Muscle of leg (tissue), 11 donors: ENCODE results near the gene ADAM21. TPM values are rescaled to one million over a fixed set of nuclear protein-coding genes. Genes with fewer than 3 reads are reported as not detected.
"Not testable (repeated sequence)": the region's sequence is repeated elsewhere in the genome, so short reads cannot be mapped to it uniquely, and the experiment has no call there.

Experiments used
- DNase-seq: peaks from one replicate; pipeline ENCODE4 v3.0.0; 2013
- H3K27ac ChIP-seq: one replicate; pipeline ENCODE4 v1.5.1; 2013; ENCODE audit warnings: mild to moderate bottlenecking, low read length, control low read depth
- H3K27me3 ChIP-seq: one replicate; pipeline ENCODE4 v1.6.1; 2013; ENCODE audit warnings: low read length; ENCODE audit not compliant: control insufficient read depth, insufficient read depth
- H3K36me3 ChIP-seq: one replicate; pipeline ENCODE4 v1.6.1; 2013; ENCODE audit warnings: low read length; ENCODE audit not compliant: control insufficient read depth, insufficient read depth
- H3K4me1 ChIP-seq: one replicate; pipeline ENCODE4 v1.6.1; 2013; ENCODE audit warnings: low read length; ENCODE audit not compliant: control insufficient read depth, insufficient read depth
- H3K4me3 ChIP-seq: one replicate; pipeline ENCODE4 v1.5.1; 2013; ENCODE audit warnings: low read length, control low read depth
- H3K9me3 ChIP-seq: replicated peaks from 2 replicates; pipeline ENCODE4 v1.6.1; 2013; ENCODE audit warnings: low read depth, low read length; ENCODE audit not compliant: control insufficient read depth
- WGBS: methylation state at CpG from one replicate; pipeline ENCODE4 v1.1.5; 2013; ENCODE audit warnings: missing lambda C conversion rate; ENCODE audit not compliant: insufficient coverage; 5-methylcytosine and 5-hydroxymethylcytosine counted together
- polyA plus RNA-seq, 8 donors: library from polyadenylated mRNA; unstranded; fragments of 120-200 nt; gene quantifications; one replicate each; pipeline versions ENCODE4 v1.2.1 to v1.2.3, GENCODE V29; 2013; ENCODE audit warnings: inconsistent platforms in 1 of 8, low replicate concordance in 1 of 8; ENCODE audit not compliant: insufficient read length in 8 of 8, insufficient read depth in 1 of 8
- total RNA-seq: library from RNA; stranded (reverse); fragments of 120-200 nt; gene quantifications from one replicate; pipeline ENCODE4 v1.2.4, GENCODE V29; 2013

ADAM21 gene
- total and polyA plus RNA-seq, 9 donors: 0.06 to 0.50 (median 0.26) TPM

DNA sequence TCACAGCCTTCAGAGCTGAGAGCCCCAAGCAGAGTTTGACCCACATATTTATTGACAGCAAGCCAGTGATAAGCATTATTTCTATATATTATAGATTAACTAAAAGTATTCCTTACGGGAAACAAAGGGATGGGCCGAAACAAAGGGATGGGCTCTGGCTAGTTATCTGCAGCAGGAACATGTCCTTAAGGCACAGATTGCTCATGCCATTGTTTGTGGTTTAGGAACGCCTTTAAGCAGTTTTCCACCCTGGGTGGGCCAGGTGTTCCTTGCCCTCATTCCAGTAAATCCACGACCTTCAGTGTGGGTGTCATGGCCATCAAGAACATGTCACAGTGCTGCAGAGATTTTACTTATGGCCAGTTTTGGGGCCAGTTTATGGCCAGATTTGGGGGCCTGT lies 25.4 kb upstream of the ADAM21 start:
- not testable (repeated sequence) for H3K27me3 ChIP-seq, H3K27ac ChIP-seq, H3K4me3 ChIP-seq, H3K4me1 ChIP-seq, DNase-seq, H3K9me3 ChIP-seq, H3K36me3 ChIP-seq
- WGBS: 86% methylated on average over 1 of the region's 4 CpGs

DNA sequence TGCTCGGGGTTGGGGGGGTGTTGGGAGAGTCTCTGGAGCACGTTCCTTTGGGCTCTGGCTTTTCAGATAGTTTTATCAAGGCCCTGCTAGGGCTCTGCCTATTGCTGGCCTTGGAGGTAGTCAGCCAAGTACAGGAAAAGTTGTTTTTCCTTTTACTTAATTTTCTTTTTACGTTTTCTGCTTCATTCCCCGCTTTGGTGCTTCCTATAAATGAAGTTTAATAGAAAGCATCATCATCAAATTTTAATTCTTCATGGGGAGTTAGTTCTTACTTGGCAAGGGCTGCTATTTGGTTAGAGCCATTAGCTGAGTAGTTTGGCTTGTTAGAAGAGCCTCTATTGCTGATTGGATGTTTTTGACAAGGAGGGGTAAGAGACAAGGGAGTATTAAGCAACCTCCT lies 15.1 kb upstream of the ADAM21 start:
- Histone ChIP-seq H3K4me1 (no peaks in the 10 kb centered on the region), H3K27me3 (no peaks in the 10 kb centered on the region), H3K9me3 (peaks cover 13% of the 10 kb centered on the region), H3K36me3 (no peaks in the 10 kb centered on the region), H3K27ac (no peak overlapping the region), H3K4me3 (no peak overlapping the region)
- DNase-seq: no peak
- 83% methylated on average over 1 of the region's 4 CpGs for WGBS

DNA sequence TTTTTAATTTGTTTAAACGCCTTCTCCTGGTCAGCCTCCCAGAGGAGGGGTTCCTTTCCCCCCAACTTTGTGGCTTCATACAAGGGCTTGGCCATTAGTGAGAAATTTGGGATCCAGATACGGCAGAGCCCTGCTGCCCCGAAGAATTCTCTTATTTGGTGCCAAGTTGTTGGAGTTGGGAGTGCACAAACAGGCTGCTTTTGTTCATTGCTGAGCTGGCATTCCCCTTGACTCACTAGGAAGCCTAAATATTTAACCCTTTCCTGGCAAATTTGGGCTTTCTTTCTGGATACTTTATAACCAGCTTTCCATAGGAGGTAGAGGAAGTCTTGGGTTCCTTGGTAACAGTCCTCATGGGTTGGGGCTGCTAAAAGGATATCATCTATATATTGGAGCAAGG lies 10.3 kb upstream of the ADAM21 start:
- no peak for DNase-seq
- H3K27ac ChIP-seq: no peak overlapping the region

DNA sequence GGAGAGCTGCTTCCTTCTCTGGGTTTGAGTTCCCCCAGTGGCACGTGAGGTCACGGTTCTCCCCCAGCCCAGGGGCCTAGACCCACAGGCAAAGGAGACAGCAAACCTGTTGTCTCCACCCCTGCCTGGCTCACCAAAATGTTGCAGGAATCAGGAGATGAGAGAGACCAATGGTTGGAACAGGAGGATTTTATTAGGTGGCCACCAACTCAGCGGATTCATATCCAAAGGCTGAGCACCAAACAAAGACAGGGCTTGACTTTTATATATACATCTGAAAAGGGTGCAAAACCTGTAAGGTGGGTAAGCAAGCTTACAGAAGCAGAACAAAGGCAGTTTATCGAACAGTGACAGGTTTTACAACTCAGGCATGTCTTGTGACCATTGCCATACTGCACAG lies 9.2 kb upstream of the ADAM21 start:
- no peak overlapping the region for H3K27ac ChIP-seq
- H3K4me1 ChIP-seq: no peaks in the 10 kb centered on the region
- H3K27me3 ChIP-seq: no peaks in the 10 kb centered on the region
- H3K9me3 ChIP-seq: peaks cover 20% of the 10 kb centered on the region
- H3K36me3 ChIP-seq: no peaks in the 10 kb centered on the region
- 100% methylated on average over 1 of the region's 4 CpGs for WGBS
- no peak for DNase-seq
- no peak overlapping the region for H3K4me3 ChIP-seq

More for the DNA sequence above, 10.3 kb upstream of the ADAM21 start:
- no CpG with 5 or more reads among the region's 3 CpGs for WGBS
- no peaks in the 10 kb centered on the region for H3K36me3 ChIP-seq
- H3K27me3 ChIP-seq: no peaks in the 10 kb centered on the region
- H3K4me3 ChIP-seq: no peak overlapping the region
- no peaks in the 10 kb centered on the region for H3K4me1 ChIP-seq
- peaks cover 27% of the 10 kb centered on the region for H3K9me3 ChIP-seq

DNA sequence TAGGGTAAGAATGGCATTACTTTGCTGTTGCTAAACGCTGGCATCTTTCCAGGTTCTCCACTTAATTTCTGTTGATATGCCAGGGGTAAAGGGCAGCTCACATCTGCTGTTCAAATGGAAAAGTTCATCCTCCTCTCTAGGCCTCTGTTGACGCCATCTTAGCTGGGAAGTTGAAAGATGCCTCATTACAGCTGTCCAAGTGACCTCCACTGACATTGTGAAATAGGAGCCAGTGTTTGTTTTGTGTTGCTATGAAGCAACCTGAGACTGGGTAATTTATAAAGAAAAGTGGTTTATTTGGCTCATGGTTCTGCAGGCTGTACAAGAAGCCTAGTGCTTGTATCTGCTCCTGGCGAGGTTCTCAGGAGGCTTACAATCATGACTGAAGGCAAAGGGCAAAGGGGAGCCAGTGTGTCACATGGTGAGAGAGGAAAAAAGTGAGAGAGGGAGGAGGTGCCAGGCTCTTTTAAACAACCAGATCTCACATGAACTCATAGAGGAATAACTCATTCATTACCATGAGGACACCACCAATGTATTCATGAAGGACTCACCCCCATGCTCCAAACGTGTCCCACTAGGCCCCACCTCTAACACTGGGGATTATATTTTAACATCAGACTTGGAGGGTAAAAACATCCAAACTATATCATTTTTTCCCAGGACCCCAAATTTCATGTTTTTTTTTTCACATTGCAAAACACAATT lies 3.2 kb upstream of the ADAM21 start:
- H3K36me3 ChIP-seq: no peaks in the 10 kb centered on the region
- H3K4me1 ChIP-seq: no peaks in the 10 kb centered on the region
- no peaks in the 10 kb centered on the region for H3K27me3 ChIP-seq
- no peak overlapping the region for H3K27ac ChIP-seq
- DNase-seq: peak; percentile 12
- peaks cover 8% of the 10 kb centered on the region for H3K9me3 ChIP-seq
- WGBS: 50% methylated on average over 2 of the region's 4 CpGs
- H3K4me3 ChIP-seq: no peak overlapping the region

DNA sequence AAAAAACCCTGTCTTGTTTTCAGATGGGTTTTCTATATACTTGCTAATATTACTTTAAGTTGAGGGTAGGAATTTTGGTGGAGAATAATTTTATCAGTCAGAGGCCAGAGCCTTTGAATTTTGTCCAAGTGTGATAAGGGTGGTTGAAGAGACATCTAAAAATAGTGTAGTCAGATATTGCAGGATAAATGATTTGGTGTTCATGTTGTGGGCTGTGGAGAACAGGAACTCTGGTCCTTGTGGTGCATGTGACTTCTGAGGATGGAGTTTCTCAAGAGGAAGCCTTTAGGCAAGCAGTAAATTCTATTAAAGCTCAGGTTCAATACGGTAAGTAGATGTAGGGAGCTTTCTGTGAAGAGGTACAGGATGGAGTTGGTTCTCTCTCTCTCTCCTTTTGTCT lies 2.8 kb downstream of the ADAM21 start:
- WGBS: no CpG with 5 or more reads among the region's 1 CpG
- Histone ChIP-seq H3K4me3 (no peak overlapping the region), H3K4me1 (no peaks in the 10 kb centered on the region), H3K36me3 (no peaks in the 10 kb centered on the region), H3K9me3 (no peaks in the 10 kb centered on the region), H3K27me3 (no peaks in the 10 kb centered on the region), H3K27ac (no peak overlapping the region)
- DNase-seq: no peak

DNA sequence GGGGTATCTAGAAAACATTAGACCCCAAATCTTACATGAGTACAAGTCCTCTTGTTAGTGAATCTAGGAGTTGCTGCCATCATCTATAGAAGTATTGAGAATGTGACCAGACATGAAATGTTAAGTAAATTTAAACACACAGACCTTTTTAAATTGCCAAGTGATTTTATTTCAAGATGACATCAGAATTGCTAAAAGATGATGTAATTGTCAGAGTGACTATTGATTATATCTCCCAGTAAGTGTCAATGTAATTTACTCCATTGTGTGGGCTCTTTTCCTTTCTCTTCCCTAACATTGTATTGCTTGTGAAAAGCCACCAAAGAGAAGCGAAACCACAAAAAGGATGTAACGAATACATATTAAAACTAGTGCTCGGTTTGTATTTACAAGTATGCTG lies 16.8 kb downstream of the ADAM21 start:
- H3K27ac ChIP-seq: no peak overlapping the region
- H3K27me3 ChIP-seq: no peaks in the 10 kb centered on the region
- H3K36me3 ChIP-seq: no peaks in the 10 kb centered on the region
- WGBS: 80% methylated on average over 1 of the region's 3 CpGs
- no peaks in the 10 kb centered on the region for H3K4me1 ChIP-seq
- no peak for DNase-seq
- no peaks in the 10 kb centered on the region for H3K9me3 ChIP-seq
- H3K4me3 ChIP-seq: no peak overlapping the region

DNA sequence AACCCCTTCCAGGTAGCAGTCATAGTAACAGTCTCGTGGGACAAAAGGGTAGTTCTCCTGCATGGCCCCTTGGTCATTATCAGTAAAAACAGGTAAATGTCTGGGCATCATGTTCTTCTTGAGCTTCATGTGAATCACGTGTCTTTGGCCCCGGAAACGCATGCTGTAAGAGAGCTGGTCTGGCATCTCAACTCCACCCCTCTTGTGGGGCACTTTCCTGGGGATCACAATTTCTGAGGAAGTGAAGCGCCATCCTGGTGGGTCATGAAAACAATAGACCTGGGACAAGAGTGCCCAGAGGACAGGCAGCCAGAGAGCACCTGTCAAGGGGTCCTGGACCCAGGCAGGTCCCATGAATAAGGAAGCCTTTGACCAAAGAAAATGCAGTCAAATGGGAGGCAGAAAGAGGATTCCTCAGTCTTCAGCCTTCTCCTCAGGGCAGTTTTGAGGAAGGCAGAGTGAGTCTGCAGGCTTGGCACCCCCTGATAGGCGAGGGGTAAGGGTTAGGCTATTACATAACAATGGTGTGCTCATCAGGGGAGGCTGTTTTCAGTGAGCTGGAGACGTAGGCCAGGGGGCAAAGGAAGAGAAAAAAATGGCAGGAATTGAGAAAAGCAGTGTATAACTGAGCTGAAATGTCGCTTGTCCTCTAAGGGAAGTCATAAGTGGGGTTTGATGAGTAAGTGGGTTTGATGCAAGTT lies 19.0 kb downstream of the ADAM21 start:
- DNase-seq, H3K27me3 ChIP-seq, H3K27ac ChIP-seq, H3K4me1 ChIP-seq, H3K36me3 ChIP-seq, H3K9me3 ChIP-seq, H3K4me3 ChIP-seq: not testable (repeated sequence)
- 47% methylated on average over 3 of the region's 8 CpGs for WGBS

DNA sequence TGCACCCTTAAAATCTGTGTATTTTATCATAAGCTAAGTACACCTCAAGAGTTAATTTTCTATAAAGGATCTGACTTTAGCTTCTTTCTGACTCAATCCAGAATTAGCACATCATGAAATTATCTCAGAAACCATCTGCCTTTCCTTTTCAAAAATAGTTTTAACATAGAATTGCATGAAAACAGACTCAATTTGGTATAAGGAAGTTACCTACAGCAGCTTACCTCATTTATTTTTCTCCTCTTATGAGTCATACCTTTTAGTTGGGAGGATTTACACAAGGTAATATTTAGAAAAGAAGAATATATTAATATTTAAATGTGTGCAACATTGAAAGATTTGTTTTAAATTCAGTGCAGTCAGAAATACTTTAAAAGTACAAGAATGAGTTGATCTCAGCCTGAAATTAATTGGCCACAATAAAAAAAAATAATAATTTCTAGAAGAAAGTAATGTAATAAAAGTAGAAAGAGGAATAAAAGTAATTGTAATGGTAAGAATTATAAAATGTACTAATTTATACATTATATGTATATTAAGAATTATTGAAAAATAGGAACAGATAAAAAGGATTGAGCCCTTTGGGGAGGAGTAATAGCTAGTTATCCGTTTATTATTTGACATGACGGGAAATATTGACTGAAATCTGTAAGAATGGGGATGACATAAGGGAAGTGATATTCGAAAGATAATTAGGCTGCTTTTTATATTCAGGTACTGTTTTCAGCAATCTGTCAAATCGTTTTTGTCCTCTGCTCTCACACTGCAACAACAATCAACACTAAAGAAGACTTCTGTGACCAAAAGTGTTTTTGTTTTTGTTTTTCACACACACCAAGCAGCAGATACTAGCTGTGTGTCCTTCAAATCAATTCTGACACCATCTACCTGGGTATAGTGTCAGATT lies 20.5 kb downstream of the ADAM21 start:
- no CpG with 5 or more reads among the region's 4 CpGs for WGBS
- no peaks in the 10 kb centered on the region for H3K36me3 ChIP-seq
- no peak overlapping the region for H3K4me3 ChIP-seq
- H3K27ac ChIP-seq: no peak overlapping the region
- no peaks in the 10 kb centered on the region for H3K9me3 ChIP-seq
- DNase-seq: no peak
- H3K4me1 ChIP-seq: no peaks in the 10 kb centered on the region
- H3K27me3 ChIP-seq: no peaks in the 10 kb centered on the region

DNA sequence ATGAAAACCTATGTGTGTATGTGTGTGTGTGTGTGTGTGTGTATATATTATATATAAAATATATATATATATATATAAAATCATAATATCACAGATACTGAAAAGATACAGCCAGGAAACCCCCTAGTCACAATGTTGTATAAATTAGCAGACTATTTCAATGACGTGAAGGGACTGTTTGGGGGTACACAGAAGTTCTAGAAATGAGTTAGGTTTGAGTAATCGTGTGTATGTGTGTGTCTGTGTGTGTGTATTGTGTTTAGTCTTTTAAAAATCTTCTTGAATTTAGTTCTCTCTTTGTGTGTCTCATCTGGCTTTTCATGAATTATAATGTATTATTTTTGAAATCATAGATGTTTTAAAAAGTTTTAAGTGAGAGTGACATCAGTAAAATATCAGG lies 21.9 kb downstream of the ADAM21 start:
- WGBS: 40% methylated on average over 1 of the region's 2 CpGs

More for the DNA sequence above, 21.9 kb downstream of the ADAM21 start:
- Histone ChIP-seq H3K27me3 (no peaks in the 10 kb centered on the region), H3K27ac (no peak overlapping the region), H3K36me3 (no peaks in the 10 kb centered on the region), H3K4me3 (no peak overlapping the region), H3K9me3 (no peaks in the 10 kb centered on the region), H3K4me1 (no peaks in the 10 kb centered on the region)
- DNase-seq: no peak
